Activated CD4-positive, alpha-beta T cell treated with anti-CD3 and anti-CD28 coated beads for 4 hours (primary cell): ENCODE results near the gene ZNF526.
"Not testable (repeated sequence)": the region's sequence is repeated elsewhere in the genome, so short reads cannot be mapped to it uniquely, and the experiment has no call there.

Source experiments
- DNase-seq, 2 donors: peaks; one replicate each; pipeline ENCODE4 v3.0.0-alpha.2; 2020

Gene ZNF526

GRCh38 chr19:42248270-42249148, 28.4 kb downstream of the ZNF526 start:
- DNase-seq: no peak

- no peak for DNase-seq
Measured at GRCh38 chr19:42249149-42249750, 29.1 kb downstream of the ZNF526 start.

GRCh38 chr19:42249769-42250168, 29.7 kb downstream of the ZNF526 start:
- no peak for DNase-seq

- DNase-seq: no peak
Measured at GRCh38 chr19:42250183-42250665, 30.1 kb downstream of the ZNF526 start.

- DNase-seq: no peak
Measured at GRCh38 chr19:42250666-42251531, 30.8 kb downstream of the ZNF526 start.

- no peak for DNase-seq
Measured at GRCh38 chr19:42251572-42252358, 31.7 kb downstream of the ZNF526 start.

DNA sequence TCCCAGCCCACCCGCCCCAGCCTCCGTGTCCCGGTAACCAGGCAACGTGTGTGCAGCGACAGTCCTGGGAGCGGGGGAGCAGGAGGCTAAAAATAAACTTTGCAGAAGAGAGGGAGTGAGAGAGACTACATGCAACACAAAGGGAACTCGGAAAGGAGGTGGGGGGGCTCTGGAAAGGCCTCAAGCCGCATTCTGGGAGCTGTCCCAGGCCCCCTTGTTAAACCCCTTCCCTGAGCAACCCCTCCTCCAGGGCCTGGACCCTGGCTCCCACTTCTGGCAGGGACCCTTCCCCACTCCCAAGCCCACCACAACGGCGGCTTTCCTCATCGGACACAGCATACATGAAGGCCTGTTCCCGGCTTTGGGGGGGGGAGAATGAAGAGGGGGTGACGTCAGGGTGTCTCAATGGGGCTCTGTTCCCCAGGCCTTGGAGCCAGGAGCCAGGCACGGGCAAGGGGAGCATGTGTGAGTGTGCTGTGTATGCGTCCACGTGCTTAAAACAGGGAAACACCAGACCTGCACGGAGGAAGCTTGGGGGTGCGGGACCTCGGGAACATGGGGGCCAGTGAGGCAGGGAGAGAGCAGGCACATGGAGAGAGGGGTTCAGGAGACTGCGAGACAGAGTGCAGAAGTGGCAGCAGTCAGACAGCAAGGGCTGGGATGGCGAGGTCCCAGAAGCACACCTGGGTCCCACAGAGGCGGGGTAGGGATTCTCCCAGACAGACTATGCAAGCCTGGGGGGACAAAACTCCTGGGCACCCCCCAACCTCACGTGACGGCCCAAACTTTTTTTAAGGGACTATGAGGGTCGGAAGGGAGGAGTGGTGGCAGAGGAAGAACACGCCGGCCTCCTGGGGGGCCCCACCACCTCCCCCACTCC, 32.5 kb downstream of the ZNF526 start:
- DNase-seq: no peak

- peak; percentile 57 for DNase-seq
Measured at GRCh38 chr19:42253245-42254088, 33.4 kb downstream of the ZNF526 start.

GRCh38 chr19:42254089-42254849, 34.2 kb downstream of the ZNF526 start:
- DNase-seq: peak; percentile 80 to 82

- DNase-seq: peak; percentile 92 to 94
Measured at GRCh38 chr19:42254850-42255765, 35.0 kb downstream of the ZNF526 start, which contains the start of gene ERF. Gene ERF (minus strand): TSS chr19:42255128. CDS start chr19:42254999, 129 bp downstream.

DNA sequence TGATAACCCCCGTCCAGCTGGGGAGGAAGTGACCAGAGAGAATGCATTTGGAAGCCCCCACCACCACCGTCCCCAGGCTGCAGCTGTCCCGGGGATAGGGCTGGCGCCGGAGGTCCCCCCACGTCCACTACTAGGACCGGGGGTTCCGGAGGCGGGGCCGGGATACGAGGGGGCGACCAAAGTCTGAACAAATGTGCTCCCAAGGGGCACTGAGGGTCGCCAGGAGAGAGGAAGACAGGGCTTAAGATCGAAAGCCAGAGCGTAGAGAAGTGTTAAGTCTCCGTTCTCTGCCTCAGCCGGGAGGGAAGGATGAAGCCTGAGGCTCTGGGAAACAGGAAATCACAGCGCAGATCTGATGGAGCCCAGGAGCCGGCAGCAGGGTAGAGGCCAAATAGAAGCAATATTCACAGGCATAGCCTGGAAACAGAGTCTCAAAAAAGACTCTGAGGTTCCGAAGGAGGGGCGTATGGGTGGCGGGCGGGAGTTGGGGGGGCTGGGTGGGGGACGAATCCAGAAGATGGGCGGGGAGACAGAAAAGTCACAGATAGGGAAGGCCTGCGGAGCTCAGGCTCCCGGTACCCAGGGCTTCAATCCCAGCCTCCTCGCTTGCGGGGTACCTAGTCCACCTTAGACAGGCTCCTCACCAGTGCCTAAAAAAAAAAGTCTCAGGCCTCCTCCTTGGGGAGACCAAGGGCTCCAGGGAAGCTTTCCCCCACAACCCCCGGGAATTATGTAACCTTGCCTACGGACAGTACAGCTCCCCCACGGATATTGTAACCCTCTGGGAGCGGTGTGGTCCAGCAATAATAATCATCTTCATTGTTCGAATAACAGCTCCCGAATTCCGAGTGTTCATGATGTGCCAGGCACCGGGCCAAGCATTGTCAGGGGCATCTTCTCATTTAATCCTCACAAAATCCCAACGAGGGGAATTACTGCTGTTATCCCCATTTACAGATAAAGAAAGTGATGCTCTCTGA, 35.9 kb downstream of the ZNF526 start:
- no peak for DNase-seq

GRCh38 chr19:42257842-42258241, 37.7 kb downstream of the ZNF526 start:
- not testable (repeated sequence) for DNase-seq

- DNase-seq: no peak
Measured at GRCh38 chr19:42261763-42262162, 41.7 kb downstream of the ZNF526 start.

- DNase-seq: not testable (repeated sequence)
Measured at GRCh38 chr19:42266105-42266504, 46.0 kb downstream of the ZNF526 start.

DNA sequence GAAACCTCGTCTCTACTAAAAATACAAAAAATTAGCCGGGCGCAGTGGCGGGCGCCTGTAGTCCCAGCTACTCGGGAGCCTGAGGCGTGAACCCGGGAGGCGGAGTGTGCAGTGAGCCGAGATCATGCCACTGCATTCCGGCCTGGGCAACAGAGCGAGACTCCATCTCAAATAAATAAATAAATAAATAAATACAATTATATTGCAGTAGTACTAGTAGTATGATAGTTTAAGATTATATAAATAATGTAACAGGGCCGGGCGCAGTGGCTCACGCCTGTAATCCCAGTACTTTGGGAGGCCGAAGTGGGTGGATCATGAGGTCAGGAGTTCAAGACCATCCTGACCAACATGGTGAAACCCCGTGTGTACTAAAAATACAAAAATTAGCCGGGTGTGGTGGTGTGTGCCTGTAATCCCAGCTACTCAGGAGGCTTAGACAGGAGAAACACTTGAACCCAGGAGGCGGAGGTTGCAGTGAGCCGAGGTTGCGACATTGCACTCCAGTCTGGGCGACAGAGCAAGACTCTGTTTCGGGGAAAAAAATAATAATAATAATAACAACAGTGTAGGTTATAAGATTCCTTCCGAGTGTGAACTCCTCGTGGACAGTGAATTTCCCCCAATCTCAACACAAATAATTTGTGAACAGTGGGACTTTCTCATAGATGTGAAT, 47.0 kb downstream of the ZNF526 start:
- not testable (repeated sequence) for DNase-seq

- no peak for DNase-seq
Measured at GRCh38 chr19:42267644-42268141, 47.6 kb downstream of the ZNF526 start.
